IPS DF 6.9 (cell line): ENCODE measurements around the gene NTSR1.

Source experiments
- DNase-seq: peaks from one replicate; pipeline ENCODE4 v3.0.0-alpha.2; 2013; ENCODE audit warnings: low read depth, low spot score
- H3K27ac ChIP-seq: one replicate; pipeline ENCODE4 v1.5.1; 2013; ENCODE audit warnings: low read length, control low read depth
- H3K27me3 ChIP-seq: 2 replicates; pipeline ENCODE4 v1.6.1; 2013; ENCODE audit warnings: mild to moderate bottlenecking, low read length; ENCODE audit not compliant: control insufficient read depth, insufficient read depth
- H3K36me3 ChIP-seq: 2 replicates; pipeline ENCODE4 v1.6.1; 2013; ENCODE audit warnings: low read length; ENCODE audit not compliant: control insufficient read depth, insufficient read depth
- H3K4me1 ChIP-seq: 2 replicates; pipeline ENCODE4 v1.6.1; 2013; ENCODE audit warnings: low read length; ENCODE audit not compliant: control insufficient read depth, insufficient read depth
- H3K4me3 ChIP-seq: 2 replicates; pipeline ENCODE4 v1.5.1; 2013; ENCODE audit warnings: mild to moderate bottlenecking, low read length
- H3K9me3 ChIP-seq: 2 replicates; pipeline ENCODE4 v1.6.1; 2013; ENCODE audit warnings: low read length, inconsistent platforms; ENCODE audit not compliant: control insufficient read depth, insufficient read depth
- WGBS: extraction: QIAGEN DNeasy Blood & Tissue Kit; methylation state at CpG from one replicate; pipeline ENCODE4 v1.1.7; 2013; ENCODE audit warnings: mixed read lengths, missing lambda C conversion rate; ENCODE audit not compliant: insufficient read length, insufficient coverage; 5-methylcytosine and 5-hydroxymethylcytosine counted together

The NTSR1 gene

DNA sequence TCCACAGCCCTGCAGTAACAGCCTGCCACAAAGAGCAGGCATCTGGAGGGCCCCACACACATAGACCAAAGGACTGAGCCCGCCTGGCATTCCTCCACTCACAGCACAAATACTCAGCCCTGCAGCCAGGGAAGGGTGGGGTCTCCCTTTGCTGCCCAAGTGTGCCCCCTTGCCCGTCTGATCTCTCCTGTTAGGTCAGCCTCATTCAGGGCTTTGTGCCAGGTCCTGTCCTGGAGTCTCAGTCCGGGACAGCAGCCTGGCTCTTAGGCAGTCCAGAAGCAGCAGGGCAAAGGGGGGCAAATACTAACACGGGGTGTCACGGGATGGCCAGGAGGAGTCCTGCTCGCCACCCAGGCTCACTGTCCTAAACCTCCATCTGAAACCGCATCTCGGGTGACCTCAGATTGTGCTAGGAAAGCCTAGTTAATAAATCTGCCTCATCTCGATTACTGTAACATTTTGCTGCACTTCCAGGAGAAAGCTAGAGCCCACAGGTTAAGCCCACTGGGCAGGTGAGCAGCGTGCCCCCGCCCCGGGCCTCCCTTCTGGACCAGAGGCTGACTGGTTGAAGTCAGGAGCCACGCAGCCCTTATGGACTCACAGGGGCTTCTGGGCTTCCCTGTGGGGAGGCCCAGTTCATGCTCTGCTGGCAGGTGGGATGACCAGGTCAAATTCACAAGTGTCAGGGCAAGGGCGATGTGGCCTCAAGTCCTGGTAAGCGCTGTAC lies 92.8 kb downstream of the NTSR1 start:
- no CpG with 5 or more reads among the region's 15 CpGs for WGBS
- H3K4me1 ChIP-seq = peaks cover 6% of the 10 kb centered on the region; the same call in 1 of the 2 replicates
- no peaks in the 10 kb centered on the region for H3K27me3 ChIP-seq
- DNase-seq = no peak
- H3K4me3 ChIP-seq = no peak overlapping the region
- H3K27ac ChIP-seq = no peak overlapping the region
- peaks cover 17% of the 10 kb centered on the region for H3K36me3 ChIP-seq
- H3K9me3 ChIP-seq = no peaks in the 10 kb centered on the region

DNA sequence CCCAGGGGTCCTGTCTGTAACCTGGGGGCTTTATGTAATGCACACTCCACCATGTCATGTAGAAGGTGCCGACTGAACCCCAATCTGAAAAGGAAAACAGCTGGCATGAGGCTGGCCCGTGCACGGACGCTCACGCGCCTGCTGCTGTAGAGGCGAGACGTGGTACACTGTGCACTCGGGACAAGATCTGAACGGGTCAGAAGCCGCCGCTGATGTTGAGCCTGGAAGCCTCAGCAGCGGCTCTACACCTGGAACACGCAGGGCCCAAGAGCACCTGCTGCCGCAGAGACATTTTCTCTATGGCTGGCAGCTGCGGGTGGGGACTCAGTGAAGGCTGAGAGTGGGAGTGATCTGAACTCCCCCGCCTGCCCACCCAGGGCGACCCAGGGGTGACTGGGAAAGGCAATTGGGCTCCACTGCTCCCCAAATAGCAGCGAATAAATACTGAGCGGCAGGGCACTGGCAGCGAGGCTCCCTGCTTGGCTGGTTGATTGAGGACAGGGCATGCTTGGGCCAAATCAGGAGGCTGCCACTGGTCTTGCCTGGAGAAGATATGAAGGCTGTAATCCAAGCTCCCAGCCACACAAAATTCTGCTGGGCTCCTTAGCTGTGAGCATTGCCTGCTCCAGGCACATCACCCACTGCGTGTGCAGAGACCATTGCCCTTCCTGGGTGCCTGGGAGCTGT lies 93.5 kb downstream of the NTSR1 start:
- peaks cover 6% of the 10 kb centered on the region; the same call in 1 of the 2 replicates for H3K4me1 ChIP-seq
- no peak for DNase-seq
- no CpG with 5 or more reads among the region's 22 CpGs for WGBS

GRCh38 chr20:62804021-62804626 lies 95.5 kb downstream of the NTSR1 start:
- H3K36me3 ChIP-seq = peaks cover 10% of the 10 kb centered on the region
- H3K27me3 ChIP-seq = no peaks in the 10 kb centered on the region
- peaks cover 6% of the 10 kb centered on the region; the same call in 1 of the 2 replicates for H3K4me1 ChIP-seq
- H3K27ac ChIP-seq = no peak overlapping the region
- no peaks in the 10 kb centered on the region for H3K9me3 ChIP-seq
- WGBS = no CpG with 5 or more reads among the region's 25 CpGs
- peak overlapping the region; percentile 78; the same call in 1 of the 2 replicates for H3K4me3 ChIP-seq
- DNase-seq = no peak

More for the DNA sequence above, 93.5 kb downstream of the NTSR1 start:
- Histone ChIP-seq H3K9me3 (no peaks in the 10 kb centered on the region), H3K36me3 (peaks cover 17% of the 10 kb centered on the region), H3K27ac (no peak overlapping the region), H3K27me3 (no peaks in the 10 kb centered on the region), H3K4me3 (no peak overlapping the region)

DNA sequence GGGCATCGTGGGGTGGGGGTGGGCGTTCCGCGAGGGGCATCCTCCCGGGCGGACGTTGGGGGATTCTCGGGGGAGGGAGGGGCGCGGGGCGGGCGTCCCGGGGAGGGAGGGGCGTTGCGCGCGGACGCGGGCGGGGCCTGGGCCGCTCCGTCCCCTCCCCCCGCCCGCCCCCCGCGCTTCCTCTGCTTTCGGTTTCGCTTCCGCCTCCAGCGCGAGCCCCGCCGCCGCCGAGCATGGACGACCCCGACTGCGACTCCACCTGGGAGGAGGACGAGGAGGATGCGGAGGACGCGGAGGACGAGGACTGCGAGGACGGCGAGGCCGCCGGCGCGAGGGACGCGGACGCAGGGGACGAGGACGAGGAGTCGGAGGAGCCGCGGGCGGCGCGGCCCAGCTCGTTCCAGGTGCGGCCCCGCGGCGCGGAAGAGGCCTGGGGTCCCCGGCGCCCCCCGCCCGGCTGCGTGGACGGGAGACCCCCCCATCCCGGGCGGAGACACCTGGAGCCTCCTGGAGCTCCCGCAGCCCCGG lies 96.1 kb downstream of the NTSR1 start, which contains the start of gene OGFR:
TSS of gene OGFR (plus strand) at position 209 of the 528 bp plus-strand sequence. CDS start at position 234, 25 bp downstream.
- WGBS = no CpG with 5 or more reads among the region's 77 CpGs
- Histone ChIP-seq H3K27me3 (no peaks in the 10 kb centered on the region), H3K4me1 (peaks cover 6% of the 10 kb centered on the region; the same call in 1 of the 2 replicates), H3K27ac (no peak within 1 kb of the TSS), H3K9me3 (no peaks in the 10 kb centered on the region), H3K36me3 (peaks cover 12% of the 10 kb centered on the region), H3K4me3 (peak within 1 kb of the TSS; percentile 78)
- DNase-seq = no peak

GRCh38 chr20:62805155-62805710 lies 96.6 kb downstream of the NTSR1 start:
- H3K9me3 ChIP-seq = no peaks in the 10 kb centered on the region
- H3K36me3 ChIP-seq = peaks cover 17% of the 10 kb centered on the region
- WGBS = no CpG with 5 or more reads among the region's 58 CpGs
- H3K4me3 ChIP-seq = peak overlapping the region; percentile 78; the same call in 1 of the 2 replicates
- no peak for DNase-seq
- no peak overlapping the region for H3K27ac ChIP-seq
- H3K4me1 ChIP-seq = peaks cover 6% of the 10 kb centered on the region; the same call in 1 of the 2 replicates
- H3K27me3 ChIP-seq = no peaks in the 10 kb centered on the region

- DNase-seq = no peak
- Histone ChIP-seq H3K4me1 (peaks cover 6% of the 10 kb centered on the region; the same call in 1 of the 2 replicates), H3K36me3 (peaks cover 17% of the 10 kb centered on the region), H3K4me3 (peak overlapping the region; percentile 78; the same call in 1 of the 2 replicates), H3K27me3 (no peaks in the 10 kb centered on the region), H3K9me3 (no peaks in the 10 kb centered on the region), H3K27ac (no peak overlapping the region)
- no CpG with 5 or more reads among the region's 25 CpGs for WGBS
Measured at GRCh38 chr20:62805711-62806382, 97.2 kb downstream of the NTSR1 start.

DNA sequence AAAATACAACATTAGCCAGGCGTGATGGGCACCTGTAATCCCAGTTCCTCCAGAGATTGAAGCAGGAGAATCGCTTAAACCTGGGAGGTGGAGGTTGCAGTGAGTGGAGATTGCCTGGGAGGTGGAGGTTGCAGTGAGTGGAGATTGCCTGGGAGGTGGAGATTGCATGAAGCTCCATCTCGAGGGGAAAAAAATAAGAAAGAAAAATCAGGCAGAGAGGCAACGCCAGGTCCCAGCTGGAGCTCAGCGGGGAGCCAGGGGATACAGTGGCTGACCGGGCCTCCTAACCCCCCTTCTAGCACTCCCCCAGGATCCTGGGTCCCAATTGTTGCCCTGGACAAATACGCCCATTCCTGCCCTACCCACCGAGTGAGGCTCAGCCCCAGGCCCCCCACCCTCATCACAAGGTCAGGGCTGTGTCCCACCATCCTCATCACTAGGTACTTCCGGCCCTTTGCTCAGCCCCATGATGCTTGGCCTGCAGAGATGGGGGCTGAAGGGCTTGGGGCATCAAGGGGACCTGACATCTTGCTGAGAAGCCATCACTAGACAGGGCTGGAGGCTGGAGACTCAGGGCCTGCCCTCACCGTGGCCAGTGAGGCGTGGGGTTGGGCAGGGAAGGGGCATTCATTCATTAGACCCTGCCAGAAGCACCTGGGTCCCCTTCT lies 97.9 kb downstream of the NTSR1 start:
- WGBS = no CpG with 5 or more reads among the region's 11 CpGs
- DNase-seq = no peak
- H3K4me3 ChIP-seq = no peak overlapping the region
- peaks cover 6% of the 10 kb centered on the region; the same call in 1 of the 2 replicates for H3K4me1 ChIP-seq
- no peaks in the 10 kb centered on the region for H3K27me3 ChIP-seq
- no peaks in the 10 kb centered on the region for H3K9me3 ChIP-seq
- H3K27ac ChIP-seq = no peak overlapping the region
- H3K36me3 ChIP-seq = peaks cover 15% of the 10 kb centered on the region

GRCh38 chr20:62807444-62808210 lies 99.0 kb downstream of the NTSR1 start:
- DNase-seq = no peak
- Histone ChIP-seq H3K4me3 (no peak overlapping the region), H3K36me3 (peaks cover 22% of the 10 kb centered on the region), H3K27ac (no peak overlapping the region), H3K9me3 (no peaks in the 10 kb centered on the region), H3K4me1 (peaks cover 6% of the 10 kb centered on the region; the same call in 1 of the 2 replicates), H3K27me3 (no peaks in the 10 kb centered on the region)
- WGBS = no CpG with 5 or more reads among the region's 23 CpGs
